Skeletal muscle tissue (tissue), 1 donor: ENCODE measurements around the gene TBX2. TPM values are rescaled to one million over a fixed set of nuclear protein-coding genes. Genes with fewer than 3 reads are reported as not detected.

Experiments used
- total RNA-seq: library from RNA; depleted of rRNA; stranded (reverse); fragments of >200 nt; gene quantifications from one replicate; pipeline ENCODE4 v1.2.3, GENCODE V29; 2014

The TBX2 gene
- total RNA-seq, 1 donor from 2014 or later, result 5.2 TPM

Other genes starting within 250 kb of the TBX2 start
- gene TBX4, start 52.6 kb downstream of the TBX2 start, total RNA-seq, result 8.4 TPM
- not detected for gene NACA2, start 191.4 kb downstream of the TBX2 start, total RNA-seq